Measurements from ENCODE around the gene CEACAM5. TPM values are rescaled to one million over a fixed set of nuclear protein-coding genes. Genes with fewer than 3 reads are reported as not detected.

Gene CEACAM5
- total RNA-seq, 2 donors from 2014 or later: 0.32 to 3.4 TPM

DNA sequence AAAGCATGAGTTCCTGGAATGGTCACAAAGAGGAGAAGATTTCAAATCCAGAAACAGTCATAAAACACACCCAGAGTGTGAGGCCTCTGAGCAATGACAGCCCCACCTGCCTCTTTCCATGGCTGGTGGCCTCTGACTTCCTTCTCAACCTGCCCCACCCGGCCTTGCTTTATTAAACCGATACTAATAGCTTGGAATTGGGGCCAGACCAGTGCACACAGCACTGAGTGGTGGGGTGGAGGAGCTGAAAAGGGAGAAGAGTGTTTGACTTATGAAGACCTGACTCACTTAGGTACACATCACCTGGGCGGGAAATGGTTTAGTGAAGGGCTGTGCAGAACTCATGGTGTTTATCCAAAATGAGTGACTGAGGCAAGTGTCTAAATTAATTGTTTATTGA, 26.2 kb downstream of the CEACAM5 start:
- TF ChIP-seq POLR2AphosphoS5 (IDR thresholded peaks at IDR 0.05) (no peak), POLR2A (IDR thresholded peaks at IDR 0.05) (no peak)
- TF ChIP-seq, protein P1, sequence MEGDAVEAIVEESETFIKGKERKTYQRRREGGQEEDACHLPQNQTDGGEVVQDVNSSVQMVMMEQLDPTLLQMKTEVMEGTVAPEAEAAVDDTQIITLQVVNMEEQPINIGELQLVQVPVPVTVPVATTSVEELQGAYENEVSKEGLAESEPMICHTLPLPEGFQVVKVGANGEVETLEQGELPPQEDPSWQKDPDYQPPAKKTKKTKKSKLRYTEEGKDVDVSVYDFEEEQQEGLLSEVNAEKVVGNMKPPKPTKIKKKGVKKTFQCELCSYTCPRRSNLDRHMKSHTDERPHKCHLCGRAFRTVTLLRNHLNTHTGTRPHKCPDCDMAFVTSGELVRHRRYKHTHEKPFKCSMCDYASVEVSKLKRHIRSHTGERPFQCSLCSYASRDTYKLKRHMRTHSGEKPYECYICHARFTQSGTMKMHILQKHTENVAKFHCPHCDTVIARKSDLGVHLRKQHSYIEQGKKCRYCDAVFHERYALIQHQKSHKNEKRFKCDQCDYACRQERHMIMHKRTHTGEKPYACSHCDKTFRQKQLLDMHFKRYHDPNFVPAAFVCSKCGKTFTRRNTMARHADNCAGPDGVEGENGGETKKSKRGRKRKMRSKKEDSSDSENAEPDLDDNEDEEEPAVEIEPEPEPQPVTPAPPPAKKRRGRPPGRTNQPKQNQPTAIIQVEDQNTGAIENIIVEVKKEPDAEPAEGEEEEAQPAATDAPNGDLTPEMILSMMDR (IDR thresholded peaks at IDR 0.05): no peak
- H3K9me3 ChIP-seq: no peaks in the 10 kb centered on the region
- H3K36me3 ChIP-seq: no peaks in the 10 kb centered on the region
- WGBS: 46% methylated on average over 3 of the region's 3 CpGs
- H3K27me3 ChIP-seq (replicated peaks; ENCODE audit: insufficient read depth): no peaks in the 10 kb centered on the region
- no peak for DNase-seq (ENCODE audit: low spot score)
- intact Hi-C loops (cut with DNase I): no loop called here
- no peaks in the 10 kb centered on the region for H3K4me1 ChIP-seq (replicated peaks)
- no peak overlapping the region for H3K27ac ChIP-seq
- H3K4me3 ChIP-seq: no peak overlapping the region

GRCh38 chr19:41735071-41735600, 26.7 kb downstream of the CEACAM5 start:
- no peak for DNase-seq (ENCODE audit: low spot score)
- 80% methylated on average over 5 of the region's 5 CpGs for WGBS

DNA sequence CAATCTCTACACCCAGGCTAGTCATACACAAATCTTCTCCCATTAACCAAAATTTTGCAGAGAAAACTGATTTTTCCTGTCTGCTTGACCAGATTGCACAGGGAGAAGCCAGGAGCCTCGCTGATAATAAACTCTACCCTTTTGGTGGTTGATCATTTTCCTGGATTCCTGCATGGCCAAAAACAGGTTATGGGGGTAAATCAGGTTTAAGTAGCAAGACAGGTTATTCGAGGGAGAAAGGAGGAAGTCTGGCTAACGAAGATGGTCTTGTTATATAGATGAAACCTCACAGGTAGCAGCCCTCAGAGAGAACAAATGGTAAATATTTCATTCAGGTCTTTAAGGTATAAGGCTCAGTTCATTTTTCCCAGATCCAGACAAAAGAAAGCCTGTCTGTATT, 30.9 kb downstream of the CEACAM5 start:
- intact Hi-C loops (cut with DNase I): no loop called here
- TF ChIP-seq POLR2A (IDR thresholded peaks at IDR 0.05): no peak
- TF ChIP-seq, protein P1 (IDR thresholded peaks at IDR 0.05): no peak
- no peak for TF ChIP-seq POLR2AphosphoS5 (IDR thresholded peaks at IDR 0.05)
- WGBS: 36% methylated on average over 3 of the region's 3 CpGs

More at GRCh38 chr19:41735071-41735600, 26.7 kb downstream of the CEACAM5 start:
- Histone ChIP-seq H3K27ac (no peak overlapping the region), H3K9me3 (no peaks in the 10 kb centered on the region), H3K36me3 (no peaks in the 10 kb centered on the region), H3K27me3 (replicated peaks; ENCODE audit: insufficient read depth) (no peaks in the 10 kb centered on the region), H3K4me1 (replicated peaks) (no peaks in the 10 kb centered on the region), H3K4me3 (no peak overlapping the region)
- intact Hi-C loops (cut with DNase I): no loop called here
- TF ChIP-seq POLR2A (IDR thresholded peaks at IDR 0.05): no peak
- TF ChIP-seq POLR2AphosphoS5 (IDR thresholded peaks at IDR 0.05): no peak
- TF ChIP-seq, protein P1 (IDR thresholded peaks at IDR 0.05): no peak

GRCh38 chr19:41740415-41741243, 32.2 kb downstream of the CEACAM5 start:
- no peaks in the 10 kb centered on the region for H3K27me3 ChIP-seq (replicated peaks; ENCODE audit: insufficient read depth)
- TF ChIP-seq, protein P1 (IDR thresholded peaks at IDR 0.05): no peak
- TF ChIP-seq POLR2AphosphoS5 (IDR thresholded peaks at IDR 0.05): no peak
- no peak for TF ChIP-seq POLR2A (IDR thresholded peaks at IDR 0.05)
- intact Hi-C loops (cut with DNase I): no loop called here
- no peak overlapping the region for H3K27ac ChIP-seq
- H3K4me3 ChIP-seq: no peak overlapping the region
- H3K36me3 ChIP-seq: no peaks in the 10 kb centered on the region
- WGBS: 80% methylated on average over 5 of the region's 5 CpGs
- no peak for DNase-seq (ENCODE audit: low spot score)
- no peaks in the 10 kb centered on the region for H3K9me3 ChIP-seq
- H3K4me1 ChIP-seq (replicated peaks): no peaks in the 10 kb centered on the region

More for the DNA sequence above, 30.9 kb downstream of the CEACAM5 start:
- Histone ChIP-seq H3K4me1 (replicated peaks) (no peaks in the 10 kb centered on the region), H3K27me3 (replicated peaks; ENCODE audit: insufficient read depth) (no peaks in the 10 kb centered on the region), H3K27ac (no peak overlapping the region), H3K36me3 (no peaks in the 10 kb centered on the region), H3K9me3 (no peaks in the 10 kb centered on the region), H3K4me3 (no peak overlapping the region)
- no peak for DNase-seq (ENCODE audit: low spot score)

GRCh38 chr19:41741244-41741554, 32.8 kb downstream of the CEACAM5 start:
- Histone ChIP-seq H3K4me1 (replicated peaks) (no peaks in the 10 kb centered on the region), H3K9me3 (no peaks in the 10 kb centered on the region), H3K4me3 (no peak overlapping the region), H3K27me3 (replicated peaks; ENCODE audit: insufficient read depth) (no peaks in the 10 kb centered on the region), H3K36me3 (no peaks in the 10 kb centered on the region), H3K27ac (no peak overlapping the region)
- intact Hi-C loops (cut with DNase I): no loop called here
- 74% methylated on average over 2 of the region's 2 CpGs for WGBS
- TF ChIP-seq POLR2A (IDR thresholded peaks at IDR 0.05) (no peak), POLR2AphosphoS5 (IDR thresholded peaks at IDR 0.05) (no peak)
- TF ChIP-seq, protein P1 (IDR thresholded peaks at IDR 0.05): no peak
- DNase-seq (ENCODE audit: low spot score): no peak
